Hematopoietic multipotent progenitor cell (in vitro differentiated cells): ENCODE data around the gene MAN1A2. TPM values are rescaled to one million over a fixed set of nuclear protein-coding genes. Genes with fewer than 3 reads are reported as not detected.

Experiments used
- DNase-seq, 3 donors: peaks; one replicate each; pipeline ENCODE4 v3.0.0-alpha.2; 2011 to 2015; ENCODE audit warnings: low read depth in 2 of 3, low spot score in 2 of 3
- total RNA-seq: library from RNA; depleted of rRNA; stranded (reverse); fragments of >200 nt; gene quantifications from one replicate; pipeline ENCODE4 v1.2.3, GENCODE V29; 2012

The MAN1A2 gene
- total RNA-seq, 1 donor = 29.1 TPM

DNA sequence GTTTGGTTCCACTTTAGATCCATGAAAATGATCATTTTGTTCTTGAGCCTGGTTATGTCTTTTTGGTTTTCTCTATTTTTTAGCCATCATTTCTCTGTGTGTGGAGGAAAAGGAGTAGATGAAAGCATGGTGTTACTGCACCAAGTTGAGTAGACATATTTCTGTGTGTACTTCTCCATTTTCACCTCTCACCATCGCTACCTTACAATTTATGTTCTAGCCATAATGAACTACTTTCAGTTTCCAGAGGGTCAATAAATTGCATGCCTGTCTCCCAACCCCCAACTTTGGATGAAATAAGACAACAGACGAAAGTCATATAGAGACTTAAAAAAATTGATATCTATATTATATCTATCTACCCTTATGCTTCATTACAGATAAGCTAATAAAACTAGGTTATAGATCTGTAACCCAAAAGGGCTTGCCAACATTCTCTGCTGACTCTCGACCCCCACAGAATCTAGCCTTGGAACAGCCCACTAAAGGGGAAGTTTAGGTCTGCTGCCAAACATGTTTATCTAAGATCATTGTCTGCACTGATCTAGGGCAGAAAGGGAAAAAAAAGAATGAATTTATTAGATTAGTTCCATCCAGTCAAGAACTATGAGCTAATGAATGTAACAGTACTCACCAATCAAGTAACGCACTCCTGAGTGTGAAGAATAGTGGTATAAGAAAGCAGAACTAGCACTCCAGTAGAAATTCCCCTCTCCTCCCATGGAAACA, 7.5 kb upstream of the MAN1A2 start:
- peak in 2 of 3 donors; percentile 57 to 91 for DNase-seq

DNA sequence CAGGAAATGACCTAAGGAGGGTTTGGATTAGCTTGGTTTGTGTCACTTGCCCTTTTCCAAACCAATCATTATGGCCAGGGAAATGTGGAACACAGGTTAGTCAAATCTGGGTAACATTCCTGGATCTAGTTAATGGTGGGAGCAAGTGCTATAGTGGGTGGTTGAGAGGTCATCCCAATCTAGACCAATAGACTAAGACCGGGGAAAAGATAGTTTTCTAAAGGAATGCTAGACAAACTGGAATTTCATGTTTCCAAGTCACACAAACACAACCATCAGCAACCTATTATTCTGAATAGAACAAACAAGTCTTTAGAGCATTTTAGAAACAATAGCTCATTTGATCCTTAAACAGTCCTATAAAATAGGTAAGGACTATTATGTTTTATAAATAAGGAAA, 4.3 kb upstream of the MAN1A2 start:
- no peak for DNase-seq

DNA sequence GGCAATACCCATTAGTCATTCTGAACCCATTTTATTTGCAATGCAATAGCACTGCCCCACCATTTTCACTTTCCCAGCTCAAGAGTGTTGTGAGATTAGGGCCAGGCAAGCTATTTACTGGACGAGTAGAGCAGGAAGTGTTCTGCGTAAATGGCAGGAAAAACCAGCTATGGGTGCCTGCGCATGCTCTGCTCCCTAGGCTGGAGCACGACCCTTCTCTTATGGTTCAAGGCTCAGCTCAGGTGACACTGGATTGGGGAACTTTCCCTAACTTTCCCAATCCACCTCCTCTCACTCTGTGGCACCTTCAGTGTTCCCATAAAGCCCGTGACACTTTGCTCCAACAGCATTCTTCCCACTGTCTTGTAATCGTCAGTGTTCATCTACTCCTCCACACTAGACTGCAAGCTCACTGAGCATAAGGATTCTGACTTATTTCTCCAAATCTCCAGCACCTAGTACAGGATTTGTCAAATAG, 3.6 kb upstream of the MAN1A2 start:
- DNase-seq = no peak

DNA sequence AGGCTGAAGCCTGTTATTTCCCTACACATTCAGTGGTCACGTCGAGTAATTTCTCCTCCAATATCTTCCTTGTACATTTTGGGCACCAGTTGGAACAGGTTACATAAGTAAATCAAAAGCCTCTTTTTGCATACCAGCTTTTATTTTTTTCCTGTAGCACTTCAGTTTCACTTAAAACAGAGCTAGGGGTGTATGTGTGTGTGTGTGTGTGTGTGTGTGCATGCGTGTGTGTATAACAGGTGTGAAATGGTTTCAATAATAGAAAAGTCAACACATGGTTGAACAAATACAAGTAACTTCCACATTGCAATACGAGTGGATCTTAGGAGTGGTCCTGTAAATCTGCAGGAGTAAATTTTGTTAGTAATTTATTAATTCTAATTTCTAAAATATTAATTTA, 3.0 kb upstream of the MAN1A2 start:
- no peak for DNase-seq

DNA sequence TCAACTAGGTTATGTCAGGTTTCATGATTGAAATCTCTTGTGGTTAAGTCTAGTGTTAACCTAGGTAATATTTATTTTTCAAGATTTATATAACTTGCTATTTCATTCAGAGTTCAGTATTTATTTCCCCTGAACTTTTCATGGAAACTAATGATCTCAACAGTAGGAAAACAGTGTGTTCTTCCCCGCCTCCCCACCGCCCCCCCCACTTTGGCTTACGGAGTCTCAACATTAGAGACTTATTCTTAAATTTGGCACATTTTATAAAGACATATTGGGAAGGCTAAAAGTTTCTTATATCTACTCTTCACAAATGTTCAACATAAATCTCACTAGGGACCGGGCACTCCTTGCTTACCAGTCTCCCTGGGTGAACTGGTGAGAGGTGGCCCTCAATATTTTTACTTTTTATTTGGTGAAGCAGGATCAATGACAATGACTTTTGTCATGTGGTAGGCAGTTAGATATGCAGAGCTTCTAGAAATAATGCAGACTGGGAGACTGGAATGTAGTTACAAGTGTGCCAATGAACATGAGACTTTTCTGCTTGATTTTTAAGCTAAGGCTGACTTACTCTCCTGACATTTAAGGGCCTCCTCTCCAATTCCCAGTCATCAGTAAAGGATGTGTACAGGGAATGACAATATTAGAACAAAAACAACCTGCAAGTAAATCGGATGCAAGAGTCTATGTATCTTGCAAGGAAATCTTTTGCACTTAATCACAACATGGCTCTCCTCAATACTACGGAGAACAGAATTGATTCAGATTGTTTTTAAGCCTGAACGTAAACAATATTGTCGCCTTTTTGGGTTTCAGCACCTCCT, 1.7 kb upstream of the MAN1A2 start:
- DNase-seq = no peak

DNA sequence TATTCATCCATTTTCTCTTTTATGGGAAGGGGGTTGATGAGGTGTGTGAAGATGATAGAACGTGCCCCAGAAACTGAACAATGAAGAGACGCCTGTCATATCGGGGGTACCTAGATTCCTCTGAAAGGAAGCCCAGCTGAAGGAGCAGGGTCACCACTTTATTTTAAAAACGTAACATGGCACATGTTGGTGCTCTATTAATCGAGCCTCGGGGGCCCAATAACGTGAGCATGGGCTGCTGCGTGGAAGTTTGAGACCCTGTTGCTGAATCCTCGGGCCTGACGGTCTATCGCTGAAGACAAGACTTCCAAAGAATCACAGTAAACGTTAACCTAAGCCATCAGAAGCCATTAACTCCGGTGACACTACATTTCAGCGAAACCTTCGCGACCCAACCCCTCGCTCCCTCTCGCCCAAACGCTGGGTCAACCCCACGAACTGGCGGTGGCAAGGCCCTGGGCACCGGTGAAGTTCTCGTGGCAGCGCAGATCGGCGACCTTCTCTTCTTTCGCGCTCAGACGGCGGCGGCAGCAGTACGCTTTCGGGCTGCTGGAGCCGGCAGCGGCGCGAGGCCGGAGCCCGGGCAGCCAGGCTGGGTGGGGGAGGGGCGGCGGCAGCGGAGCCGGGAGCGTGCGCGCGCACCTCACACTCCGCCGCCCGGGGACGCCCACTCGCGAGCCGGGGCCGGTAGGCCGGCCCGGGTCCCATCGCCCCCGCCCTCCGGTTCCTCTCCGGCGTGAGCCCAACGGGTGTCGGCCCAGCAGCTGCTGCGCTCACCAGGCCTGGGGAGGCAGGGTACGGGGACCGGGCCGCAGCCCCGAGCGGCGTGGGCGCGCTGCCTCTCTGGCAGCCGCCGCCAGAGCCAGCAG, 838 bp upstream of the MAN1A2 start:
- peak; percentile 76 to 84 (median 83) for DNase-seq

DNA sequence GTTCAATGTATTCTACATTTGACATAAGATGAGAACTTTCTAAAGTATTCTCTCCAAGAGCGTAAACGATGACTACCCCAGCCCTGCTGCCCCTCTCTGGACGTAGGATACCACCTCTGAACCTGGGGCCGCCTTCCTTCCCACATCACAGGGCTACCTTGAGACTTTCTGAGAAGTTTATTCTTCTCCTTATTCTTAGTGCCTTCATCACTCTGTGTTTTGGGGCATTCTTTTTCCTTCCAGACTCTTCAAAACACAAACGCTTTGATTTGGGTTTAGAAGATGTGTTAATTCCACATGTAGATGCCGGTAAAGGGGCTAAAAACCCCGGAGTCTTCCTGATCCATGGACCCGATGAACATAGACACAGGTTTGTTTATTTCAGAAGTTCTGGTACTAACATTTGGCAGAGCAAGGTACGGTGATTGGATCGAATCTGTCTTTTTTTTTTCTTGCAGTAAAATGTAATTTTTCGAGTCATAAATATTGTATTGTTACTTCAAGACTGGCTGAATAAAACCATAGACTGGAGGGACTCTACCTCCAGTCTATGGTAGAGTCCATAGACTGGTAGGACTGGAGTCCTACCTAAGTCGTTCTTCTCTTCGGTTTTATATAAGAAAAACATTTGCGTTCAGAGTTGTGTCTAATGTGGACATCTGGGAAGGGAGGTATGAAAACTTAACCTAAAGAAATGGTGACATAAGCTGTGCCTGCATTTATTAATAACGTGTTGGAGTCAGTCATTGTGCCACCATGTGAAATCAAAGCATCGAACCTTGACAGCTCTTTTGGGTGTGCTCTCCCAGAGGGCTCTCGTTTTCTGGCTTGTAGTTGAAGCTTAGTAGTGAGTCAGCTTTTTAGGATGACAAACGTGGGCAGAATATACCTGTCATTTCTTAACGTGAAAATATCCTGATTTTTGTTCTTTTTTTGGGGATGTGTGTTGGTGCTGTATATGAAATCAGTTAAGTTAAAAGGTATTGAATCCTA, 1.2 kb downstream of the MAN1A2 start:
- DNase-seq = no peak

DNA sequence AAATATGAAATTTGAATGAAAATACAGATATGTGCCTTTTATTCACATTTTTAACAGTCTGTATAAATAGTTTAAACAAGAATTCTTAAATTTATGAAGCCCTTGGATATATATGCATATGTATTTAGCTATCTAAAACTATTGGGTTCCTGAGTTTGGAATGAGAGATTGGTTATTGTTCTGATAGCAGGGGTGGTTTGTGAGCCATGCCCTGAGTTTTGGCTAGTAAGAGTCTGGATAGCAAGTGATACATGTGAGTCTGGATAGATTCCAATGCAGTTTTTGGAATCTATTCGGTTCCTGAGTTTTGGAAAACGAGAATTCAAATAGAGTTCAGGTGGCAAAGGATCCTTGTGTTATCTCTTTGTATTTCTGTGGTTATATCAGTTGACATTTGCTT, 2.8 kb downstream of the MAN1A2 start:
- DNase-seq = no peak

DNA sequence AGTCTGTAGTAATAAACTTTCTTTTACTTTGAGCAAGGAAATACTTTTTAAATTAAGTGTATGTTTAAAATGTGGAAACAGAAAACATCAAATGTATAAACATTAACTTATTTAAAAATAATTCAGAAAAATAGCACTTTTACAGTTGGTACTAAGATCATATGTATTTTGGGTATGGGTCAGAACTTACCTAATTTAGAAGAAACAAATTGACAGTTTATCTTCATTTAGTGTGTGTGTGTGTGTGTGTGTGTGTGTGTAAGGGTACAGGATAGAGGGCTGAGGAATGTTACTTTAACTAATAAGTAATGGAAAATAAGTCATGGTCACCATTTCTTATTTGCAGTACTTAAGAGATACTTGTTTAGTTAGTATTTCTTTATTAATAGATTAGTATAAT, 3.3 kb downstream of the MAN1A2 start:
- DNase-seq = no peak

DNA sequence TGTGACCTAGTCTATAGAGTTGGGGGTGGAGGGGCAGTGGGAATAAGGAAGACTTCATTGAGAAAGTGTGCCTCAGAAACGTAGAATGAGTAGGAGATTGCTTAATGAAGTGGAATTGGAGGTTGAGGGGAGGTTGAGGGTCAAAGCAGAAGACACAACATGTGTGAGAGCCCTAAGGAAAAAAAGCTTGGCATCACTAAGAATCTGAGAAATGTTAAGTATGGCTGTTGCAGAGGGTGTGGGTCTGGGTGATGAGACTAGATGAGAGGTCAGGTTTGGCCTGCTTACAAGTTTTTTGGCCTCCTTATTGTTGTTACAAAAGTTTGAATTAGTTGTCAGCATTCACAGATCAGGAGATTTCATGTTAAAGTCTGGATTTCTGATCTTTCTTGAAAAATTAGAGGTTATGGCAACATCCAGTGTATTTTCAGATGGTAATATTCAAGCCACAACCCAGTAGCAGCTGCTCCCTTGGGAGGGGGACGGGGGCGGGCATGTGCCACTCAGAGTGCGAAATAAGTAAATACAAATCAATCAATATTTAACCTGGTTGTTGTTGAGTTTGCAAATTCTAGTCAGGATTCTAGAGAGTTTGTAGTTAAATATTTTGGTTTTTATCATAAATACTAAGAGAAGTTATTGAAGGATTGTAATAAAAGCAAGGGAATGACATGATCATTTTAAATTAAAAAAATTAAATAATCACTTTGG, 4.3 kb downstream of the MAN1A2 start:
- DNase-seq = no peak

DNA sequence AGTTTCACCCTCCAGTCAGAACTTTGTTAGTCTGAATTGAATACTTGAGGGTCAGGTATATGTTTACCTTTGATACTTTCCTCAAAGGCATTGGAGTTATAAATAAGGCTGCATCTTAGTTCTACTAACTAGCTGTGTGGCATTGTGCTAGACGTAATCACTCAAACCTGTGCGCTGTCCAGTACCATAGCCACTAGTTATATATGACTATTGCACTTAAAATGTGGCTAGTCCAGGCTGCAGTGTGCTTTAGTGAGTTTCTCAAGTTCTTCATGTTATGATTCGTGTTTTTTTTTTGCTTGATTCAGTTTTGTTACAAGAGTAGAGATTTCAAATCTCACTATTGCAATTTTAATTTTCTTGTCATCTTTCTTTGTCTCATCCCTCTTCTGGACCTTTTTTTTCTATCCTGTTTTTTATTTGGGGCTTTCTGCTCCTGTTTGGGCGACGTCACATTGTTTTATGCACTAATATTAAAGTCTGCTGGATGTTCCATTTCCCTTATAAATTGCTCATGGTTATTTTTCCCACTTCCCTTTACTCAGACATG, 5.7 kb downstream of the MAN1A2 start:
- no peak for DNase-seq

DNA sequence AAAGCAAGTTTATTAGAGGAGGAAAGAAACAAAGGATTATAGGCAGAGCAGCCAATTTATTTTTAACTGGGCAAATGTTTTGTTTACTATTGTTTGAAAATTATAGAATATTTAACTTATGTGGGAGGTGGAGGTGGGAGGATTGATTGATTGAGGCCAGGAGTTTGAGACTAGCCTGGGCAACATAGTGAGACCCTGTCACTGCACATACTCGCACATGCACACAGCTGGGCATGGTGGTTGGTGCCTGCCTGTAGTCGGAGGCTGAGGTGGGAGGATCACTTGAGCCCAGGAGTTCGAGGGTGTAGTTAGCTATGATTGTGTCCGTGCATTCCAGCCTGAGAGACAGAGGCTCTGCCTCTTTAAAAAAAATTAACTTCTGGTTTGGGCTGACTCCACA, 6.7 kb downstream of the MAN1A2 start:
- no peak for DNase-seq

DNA sequence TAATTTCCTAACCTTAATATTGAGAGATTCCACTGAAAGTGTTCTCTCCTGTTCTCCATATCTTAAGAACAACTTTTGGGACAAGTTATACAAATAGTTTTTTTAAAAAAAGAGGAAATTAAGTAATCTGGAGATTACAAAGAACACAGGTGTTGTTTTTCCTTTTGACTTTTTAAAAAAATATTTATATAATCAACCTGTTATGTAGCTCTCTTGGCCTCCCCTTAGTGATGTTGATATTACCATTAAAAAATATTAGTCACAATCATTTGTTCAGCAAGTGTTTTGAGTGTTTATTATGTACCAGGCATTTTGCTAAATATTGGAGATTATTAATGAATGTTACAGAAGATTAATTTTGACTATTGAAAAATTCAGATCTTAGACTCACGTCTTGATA, 8.1 kb downstream of the MAN1A2 start:
- DNase-seq = no peak

DNA sequence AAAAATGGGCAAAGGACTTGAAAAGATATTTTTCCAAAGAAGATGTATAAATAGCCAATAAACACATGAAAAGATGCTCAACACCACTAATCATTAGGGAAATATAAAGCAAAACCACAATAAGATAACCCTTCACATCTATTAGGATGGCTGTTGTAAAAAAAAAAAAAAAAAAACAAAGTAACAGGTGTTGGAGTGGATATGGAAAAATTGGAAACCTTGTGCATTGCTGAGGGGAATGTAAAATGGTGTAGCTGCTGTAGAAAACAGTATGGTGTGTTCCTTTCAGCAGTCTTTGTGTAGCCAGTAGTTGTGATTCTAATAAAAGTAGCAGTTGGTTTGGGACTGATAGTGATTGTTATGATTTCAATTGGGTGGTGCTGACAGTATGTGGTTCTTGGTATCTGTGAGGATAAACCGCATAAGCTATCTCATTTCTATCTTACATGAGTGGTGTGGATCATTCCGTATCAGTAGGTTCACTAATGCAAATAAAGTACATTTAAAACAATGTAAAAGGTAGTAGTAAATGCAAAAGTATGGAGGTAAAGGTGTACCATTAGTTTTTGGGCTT, 19.9 kb downstream of the MAN1A2 start:
- no peak for DNase-seq

DNA sequence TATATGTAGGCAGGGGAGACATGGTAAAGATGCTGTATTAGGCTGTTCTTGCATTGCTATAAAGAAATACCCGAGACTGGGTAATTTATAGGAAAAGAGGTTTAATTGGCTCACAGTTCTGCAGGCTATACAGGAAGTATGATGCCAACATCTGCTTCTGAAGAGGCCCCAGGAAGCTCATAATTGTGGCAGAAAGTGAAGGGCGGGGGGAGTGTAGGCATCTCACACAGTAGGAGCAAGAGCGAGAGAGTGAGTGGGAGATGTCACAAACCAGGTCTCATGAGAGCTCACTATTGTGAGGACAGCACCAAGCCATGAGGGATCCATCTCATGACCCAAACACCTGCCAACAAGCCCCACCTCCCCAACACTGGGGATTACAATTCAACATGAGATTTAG, 21.1 kb downstream of the MAN1A2 start:
- no peak for DNase-seq

DNA sequence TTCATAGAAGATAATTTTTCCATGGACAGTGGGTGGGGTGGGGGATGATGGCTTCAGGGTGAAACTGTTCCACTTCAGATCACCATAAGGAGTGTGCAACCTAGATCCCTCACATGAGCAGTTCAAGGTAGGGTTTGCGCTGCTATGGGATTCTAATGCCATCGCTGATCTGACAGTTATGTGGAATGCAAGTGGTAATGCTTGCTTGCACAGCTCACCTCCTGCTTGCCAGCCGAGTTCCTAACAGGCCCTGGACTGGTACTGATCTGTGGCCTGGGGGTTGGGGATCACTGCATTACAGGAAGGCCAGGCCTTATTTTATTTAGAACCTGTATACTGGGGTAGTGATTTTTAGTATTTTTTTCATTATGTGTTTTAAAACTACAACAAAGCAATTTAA, 22.0 kb downstream of the MAN1A2 start:
- DNase-seq = no peak

DNA sequence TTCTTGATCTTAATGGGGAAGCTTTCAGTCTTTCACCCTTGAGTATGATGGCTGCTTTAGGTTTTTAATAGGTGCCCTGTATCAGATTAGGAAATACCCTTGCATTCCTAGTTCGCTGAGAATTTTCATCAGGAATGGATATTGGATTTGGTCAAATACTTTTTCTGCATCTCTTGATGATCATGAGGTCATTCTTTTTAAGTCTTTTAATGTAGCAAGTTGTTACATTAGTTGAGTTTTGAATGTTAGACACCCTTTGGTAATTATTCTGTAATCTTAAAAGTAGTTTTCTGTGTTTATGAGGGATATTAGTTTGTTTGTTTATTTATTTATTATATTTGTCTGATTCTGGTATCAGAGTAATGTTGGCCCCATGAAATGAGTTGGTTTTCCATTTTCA, 22.5 kb downstream of the MAN1A2 start:
- no peak for DNase-seq

DNA sequence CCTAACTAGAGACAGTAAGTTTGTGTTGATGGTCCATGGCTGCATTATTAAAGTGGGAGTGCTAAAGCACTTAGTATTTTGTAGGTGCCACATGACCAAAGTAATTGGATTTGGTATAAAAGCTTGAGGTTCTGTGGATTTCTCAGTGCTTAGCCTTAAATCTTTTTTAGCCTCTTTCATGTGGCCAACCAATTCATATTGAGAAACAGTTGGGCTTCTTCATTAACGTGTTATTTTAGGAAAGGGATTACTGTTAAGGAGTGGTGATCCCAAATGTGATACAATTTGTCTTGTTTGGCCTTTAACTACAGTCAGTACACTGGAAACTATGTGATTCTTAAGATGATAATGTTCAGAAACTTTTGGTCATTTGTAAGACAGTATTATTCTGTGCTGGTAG, 25.5 kb downstream of the MAN1A2 start:
- DNase-seq = no peak

DNA sequence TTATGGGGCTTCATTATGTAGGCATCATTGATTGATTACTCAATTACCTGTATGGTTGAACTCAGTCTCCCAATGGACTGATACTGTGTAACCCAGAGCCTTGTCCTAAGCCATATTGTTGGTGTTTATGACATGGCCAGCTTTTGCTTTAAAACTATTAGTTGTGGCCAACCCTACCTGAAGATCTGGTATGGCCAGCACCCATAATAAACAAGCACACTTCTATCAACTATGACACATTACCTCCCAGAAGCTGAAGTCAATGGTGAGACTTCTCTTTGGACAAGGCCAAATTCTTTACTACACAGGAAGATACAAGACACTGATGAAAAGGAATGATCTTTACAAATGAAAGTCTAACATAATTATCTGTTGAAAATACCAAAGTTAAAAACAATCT, 28.8 kb downstream of the MAN1A2 start:
- no peak for DNase-seq
